WTC11 (cell line): ENCODE results near the gene SMARCB1. TPM values are rescaled to one million over a fixed set of nuclear protein-coding genes. Genes with fewer than 3 reads are reported as not detected.

Source experiments
- ATAC-seq: fragments of 200-7000 bp; cut with Tn5 transposase; 2 replicates; pipeline ENCODE4 v1.10.0; 2021; ENCODE audit warnings: mild to moderate bottlenecking, moderate library complexity
- CTCF ChIA-PET: fragments of 300-600 bp; sonication (Branson Sonifier 250); formaldehyde crosslinking; loops from one replicate; lab custom pipeline; 2021; ENCODE audit warnings: antibody characterized with exemption; lab: Charles Lee
- POLR2A ChIA-PET: fragments of 350-600 bp; sonication (Branson Sonifier 250); formaldehyde crosslinking; loops from one replicate; lab custom pipeline; 2021; ENCODE audit warnings: antibody characterized with exemption; lab: Charles Lee
- DNase-seq: peaks from one replicate; pipeline ENCODE4 v3.0.0; 2021; ENCODE audit warnings: low spot score
- H3K27ac Mint-ChIP-seq: 2 replicates; pipeline ENCODE4 v1.8.0; 2021; ENCODE audit warnings: mixed read lengths
- H3K27me3 Mint-ChIP-seq: 2 replicates; pipeline ENCODE4 v1.8.0; 2021; ENCODE audit warnings: low read depth, mild to moderate bottlenecking, moderate library complexity, mixed read lengths
- H3K36me3 Mint-ChIP-seq: 2 replicates; pipeline ENCODE4 v1.8.0; 2021; ENCODE audit warnings: mixed read lengths
- H3K4me1 Mint-ChIP-seq: 2 replicates; pipeline ENCODE4 v1.8.0; 2022; ENCODE audit warnings: mixed read lengths
- H3K4me3 Mint-ChIP-seq: 2 replicates; pipeline ENCODE4 v1.8.0; 2021; ENCODE audit warnings: mild to moderate bottlenecking, moderate library complexity, mixed read lengths
- H3K9me3 Mint-ChIP-seq: 2 replicates; pipeline ENCODE4 v1.8.0; 2021; ENCODE audit warnings: mixed read lengths
- ATF1 ChIP-seq: sonication (generic); formaldehyde crosslinking; IDR thresholded peaks from 2 replicates; pipeline ENCODE4 v1.8.1; 2023; ENCODE audit warnings: mild to moderate bottlenecking, moderate library complexity, missing genetic modification reagents
- CBFB ChIP-seq: sonication (generic); formaldehyde crosslinking; IDR thresholded peaks from 2 replicates; pipeline ENCODE4 v1.8.1; 2022; ENCODE audit warnings: mild to moderate bottlenecking, low read depth, missing genetic modification reagents
- CREM ChIP-seq: sonication (generic); formaldehyde crosslinking; IDR thresholded peaks from 2 replicates; pipeline ENCODE4 v1.8.1; 2022; ENCODE audit warnings: mild to moderate bottlenecking, missing genetic modification reagents, moderate library complexity
- FOXJ3 ChIP-seq: sonication (generic); formaldehyde crosslinking; IDR thresholded peaks from 2 replicates; pipeline ENCODE4 v1.9.0; 2021; ENCODE audit warnings: missing genetic modification reagents, mild to moderate bottlenecking, borderline replicate concordance
- FOXK1 ChIP-seq: sonication (generic); formaldehyde crosslinking; IDR thresholded peaks from 2 replicates; pipeline ENCODE4 v1.8.0; 2022; ENCODE audit warnings: mild to moderate bottlenecking, moderate library complexity, missing genetic modification reagents
- GABPB1 ChIP-seq: sonication (generic); formaldehyde crosslinking; IDR thresholded peaks from 2 replicates; pipeline ENCODE4 v1.8.1; 2023; ENCODE audit warnings: mild to moderate bottlenecking, missing genetic modification reagents
- HMGA2 ChIP-seq: fragments of 250-450 bp; sonication (Bioruptor Pico); IDR thresholded peaks from 2 replicates; pipeline ENCODE4 v1.4.0; 2021; ENCODE audit warnings: mild to moderate bottlenecking, moderate library complexity
- NFYB ChIP-seq: sonication (generic); formaldehyde crosslinking; conservative IDR thresholded peaks from 2 replicates; pipeline ENCODE4 v1.8.0; 2022; ENCODE audit warnings: low read depth, missing genetic modification reagents
- NR1H2 ChIP-seq: sonication (generic); formaldehyde crosslinking; IDR thresholded peaks from 2 replicates; pipeline ENCODE4 v1.9.0; 2021; ENCODE audit warnings: mild to moderate bottlenecking, moderate library complexity, missing genetic modification reagents
- ZNF423 ChIP-seq: fragments of 250-450 bp; sonication (Bioruptor Pico); IDR thresholded peaks from 2 replicates; pipeline ENCODE4 v2.1.2; 2022; ENCODE audit warnings: mild to moderate bottlenecking, moderate library complexity
- total RNA-seq: library from RNA; stranded (reverse); gene quantifications from 3 replicates; pipeline ENCODE4 v1.2.3, GENCODE V29; 2021
- TF ChIP-seq, protein P1 (sequence below): sonication (generic); formaldehyde crosslinking; IDR thresholded peaks from 2 replicates; pipeline ENCODE4 v1.8.1; 2023; ENCODE audit warnings: mild to moderate bottlenecking, moderate library complexity, missing genetic modification reagents
- TF ChIP-seq, protein P2 (sequence below): sonication (generic); formaldehyde crosslinking; IDR thresholded peaks from 2 replicates; pipeline ENCODE4 v1.8.1; 2022; ENCODE audit warnings: low read depth, mild to moderate bottlenecking, moderate library complexity, missing genetic modification reagents, borderline replicate concordance
- TF ChIP-seq, protein P3 (sequence below): fragments of 250-450 bp; sonication (Bioruptor Pico); IDR thresholded peaks from 2 replicates; pipeline ENCODE4 v2.1.2; 2022; ENCODE audit warnings: mild to moderate bottlenecking, moderate library complexity
- TF ChIP-seq, protein P4 (sequence below): sonication (generic); formaldehyde crosslinking; IDR thresholded peaks from 2 replicates; pipeline ENCODE4 v1.8.0; 2022; ENCODE audit warnings: mild to moderate bottlenecking, missing genetic modification reagents
- TF ChIP-seq, protein P5 (sequence below): fragments of 250-450 bp; sonication (Bioruptor Pico); IDR thresholded peaks from 2 replicates; pipeline ENCODE4 v1.9.0; 2021; ENCODE audit warnings: moderate library complexity, mild to moderate bottlenecking, inconsistent platforms, borderline replicate concordance
- TF ChIP-seq, protein P6 (sequence below): sonication (generic); formaldehyde crosslinking; conservative IDR thresholded peaks from 2 replicates; pipeline ENCODE4 v1.8.1; 2022; ENCODE audit warnings: mild to moderate bottlenecking, missing genetic modification reagents

SMARCB1 gene
- total RNA-seq, 1 experiment from 2014 or later: 135 TPM

DNA sequence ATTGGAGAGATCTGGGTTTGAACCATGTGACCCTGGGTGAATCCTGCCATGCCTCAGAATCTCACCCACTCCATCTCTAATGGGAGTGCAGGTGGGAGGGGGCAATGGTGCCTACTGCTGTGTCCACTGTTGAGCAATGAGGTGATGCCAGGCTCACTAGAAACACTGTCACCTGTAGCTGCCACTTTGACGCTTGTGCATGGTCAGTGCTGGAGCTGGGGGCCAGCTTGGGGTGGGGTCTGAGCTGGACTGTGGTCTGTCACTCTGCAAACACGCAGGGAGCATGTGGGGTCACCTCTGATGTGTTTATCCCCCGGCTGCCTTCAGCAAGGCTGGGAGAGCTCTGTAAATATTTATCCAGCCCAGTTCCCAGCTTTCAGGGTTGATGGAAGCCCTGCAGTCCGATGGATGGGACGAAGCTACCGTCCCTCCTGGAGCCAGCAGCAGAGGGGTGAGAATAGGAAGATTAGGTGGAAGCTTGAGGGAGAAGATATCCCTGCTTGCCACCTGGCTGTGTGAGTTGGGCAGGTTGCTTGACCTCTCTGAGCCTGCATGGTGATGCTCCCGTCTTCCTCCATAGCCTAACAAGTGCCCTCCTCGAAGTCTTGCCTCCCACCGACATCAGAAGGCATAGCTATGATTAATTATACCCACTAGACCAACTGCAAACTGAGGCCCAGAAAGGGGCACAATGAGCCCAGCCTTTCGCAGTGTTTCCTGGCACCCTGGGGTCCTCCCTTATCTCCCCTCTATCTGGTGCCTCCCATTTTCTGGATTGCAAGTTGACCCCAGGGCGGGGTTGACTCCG lies 12.4 kb upstream of the SMARCB1 start:
- CTCF ChIA-PET: interaction anchor here (1.2 to 1.9 kb wide), 3 partner anchors 14 to 83 kb away, joined by 3 to 10 read pairs (median 7); partner anchors contain the start of gene SLC2A11
- H3K4me3 Mint-ChIP-seq: peak overlapping the region; percentile 23; the same call in 1 of the 2 replicates

DNA sequence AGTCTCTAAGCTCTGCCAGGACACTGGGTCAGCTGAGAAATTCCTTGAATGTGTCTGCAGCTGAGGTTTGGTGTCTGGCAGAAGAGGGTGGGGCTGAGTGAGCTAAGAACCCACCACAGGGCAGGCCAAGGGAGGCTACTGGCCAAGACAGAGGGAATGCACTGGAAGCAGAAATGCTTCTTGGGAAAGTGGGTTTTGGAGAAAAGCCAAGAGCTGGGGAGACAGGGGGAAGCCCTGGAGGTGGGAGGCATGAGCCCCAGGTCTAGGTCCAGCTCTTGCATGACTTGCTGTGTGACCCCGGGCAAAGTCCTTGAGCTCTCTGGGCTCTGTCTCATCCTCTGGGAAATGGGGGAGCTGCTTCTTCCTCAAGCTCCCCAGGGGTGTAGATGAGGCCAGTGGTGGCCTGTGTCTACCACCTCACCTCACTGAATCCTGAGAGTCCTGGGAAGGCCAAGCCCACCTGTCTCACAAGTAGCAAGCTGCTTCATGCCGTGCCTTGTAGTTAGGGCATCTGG lies 11.8 kb upstream of the SMARCB1 start:
- H3K4me1 Mint-ChIP-seq: peaks cover 26% of the 10 kb centered on the region
- H3K36me3 Mint-ChIP-seq: no peaks in the 10 kb centered on the region
- no peak overlapping the region for H3K27ac Mint-ChIP-seq
- H3K4me3 Mint-ChIP-seq: peak overlapping the region; percentile 23; the same call in 1 of the 2 replicates
- ATAC-seq: no peak
- H3K27me3 Mint-ChIP-seq: peaks cover 27% of the 10 kb centered on the region
- CTCF ChIA-PET: interaction anchor here (1.2 to 1.9 kb wide), 3 partner anchors 13 to 83 kb away, joined by 3 to 10 read pairs (median 7); partner anchors contain the start of gene SLC2A11
- no peak for DNase-seq
- TF ChIP-seq ATF1 (CRISPR knock-in tag) (no peak), NFYB (CRISPR knock-in tag) (no peak), FOXJ3 (CRISPR knock-in tag) (no peak), ZNF423 (CRISPR knock-in tag) (no peak), CBFB (CRISPR knock-in tag) (no peak), HMGA2 (CRISPR knock-in tag) (no peak), CREM (no peak), NR1H2 (CRISPR knock-in tag) (no peak)
- TF ChIP-seq, protein P1, sequence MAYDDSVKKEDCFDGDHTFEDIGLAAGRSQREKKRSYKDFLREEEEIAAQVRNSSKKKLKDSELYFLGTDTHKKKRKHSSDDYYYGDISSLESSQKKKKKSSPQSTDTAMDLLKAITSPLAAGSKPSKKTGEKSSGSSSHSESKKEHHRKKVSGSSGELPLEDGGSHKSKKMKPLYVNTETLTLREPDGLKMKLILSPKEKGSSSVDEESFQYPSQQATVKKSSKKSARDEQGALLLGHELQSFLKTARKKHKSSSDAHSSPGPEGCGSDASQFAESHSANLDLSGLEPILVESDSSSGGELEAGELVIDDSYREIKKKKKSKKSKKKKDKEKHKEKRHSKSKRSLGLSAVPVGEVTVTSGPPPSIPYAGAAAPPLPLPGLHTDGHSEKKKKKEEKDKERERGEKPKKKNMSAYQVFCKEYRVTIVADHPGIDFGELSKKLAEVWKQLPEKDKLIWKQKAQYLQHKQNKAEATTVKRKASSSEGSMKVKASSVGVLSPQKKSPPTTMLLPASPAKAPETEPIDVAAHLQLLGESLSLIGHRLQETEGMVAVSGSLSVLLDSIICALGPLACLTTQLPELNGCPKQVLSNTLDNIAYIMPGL: no peak
- TF ChIP-seq, protein P2, sequence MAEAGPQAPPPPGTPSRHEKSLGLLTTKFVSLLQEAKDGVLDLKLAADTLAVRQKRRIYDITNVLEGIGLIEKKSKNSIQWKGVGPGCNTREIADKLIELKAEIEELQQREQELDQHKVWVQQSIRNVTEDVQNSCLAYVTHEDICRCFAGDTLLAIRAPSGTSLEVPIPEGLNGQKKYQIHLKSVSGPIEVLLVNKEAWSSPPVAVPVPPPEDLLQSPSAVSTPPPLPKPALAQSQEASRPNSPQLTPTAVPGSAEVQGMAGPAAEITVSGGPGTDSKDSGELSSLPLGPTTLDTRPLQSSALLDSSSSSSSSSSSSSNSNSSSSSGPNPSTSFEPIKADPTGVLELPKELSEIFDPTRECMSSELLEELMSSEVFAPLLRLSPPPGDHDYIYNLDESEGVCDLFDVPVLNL (CRISPR knock-in tag): no peak
- TF ChIP-seq, protein P3, sequence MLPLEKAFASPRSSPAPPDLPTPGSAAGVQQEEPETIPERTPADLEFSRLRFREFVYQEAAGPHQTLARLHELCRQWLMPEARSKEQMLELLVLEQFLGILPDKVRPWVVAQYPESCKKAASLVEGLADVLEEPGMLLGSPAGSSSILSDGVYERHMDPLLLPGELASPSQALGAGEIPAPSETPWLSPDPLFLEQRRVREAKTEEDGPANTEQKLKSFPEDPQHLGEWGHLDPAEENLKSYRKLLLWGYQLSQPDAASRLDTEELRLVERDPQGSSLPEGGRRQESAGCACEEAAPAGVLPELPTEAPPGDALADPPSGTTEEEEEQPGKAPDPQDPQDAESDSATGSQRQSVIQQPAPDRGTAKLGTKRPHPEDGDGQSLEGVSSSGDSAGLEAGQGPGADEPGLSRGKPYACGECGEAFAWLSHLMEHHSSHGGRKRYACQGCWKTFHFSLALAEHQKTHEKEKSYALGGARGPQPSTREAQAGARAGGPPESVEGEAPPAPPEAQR (CRISPR knock-in tag): no peak
- TF ChIP-seq, protein P4, sequence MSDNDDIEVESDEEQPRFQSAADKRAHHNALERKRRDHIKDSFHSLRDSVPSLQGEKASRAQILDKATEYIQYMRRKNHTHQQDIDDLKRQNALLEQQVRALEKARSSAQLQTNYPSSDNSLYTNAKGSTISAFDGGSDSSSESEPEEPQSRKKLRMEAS (CRISPR knock-in tag): no peak
- TF ChIP-seq, protein P5, sequence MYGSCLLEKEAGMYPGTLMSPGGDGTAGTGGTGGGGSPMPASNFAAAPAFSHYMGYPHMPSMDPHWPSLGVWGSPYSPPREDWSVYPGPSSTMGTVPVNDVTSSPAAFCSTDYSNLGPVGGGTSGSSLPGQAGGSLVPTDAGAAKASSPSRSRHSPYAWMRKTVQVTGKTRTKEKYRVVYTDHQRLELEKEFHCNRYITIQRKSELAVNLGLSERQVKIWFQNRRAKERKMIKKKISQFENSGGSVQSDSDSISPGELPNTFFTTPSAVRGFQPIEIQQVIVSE: no peak
- TF ChIP-seq, protein P6, sequence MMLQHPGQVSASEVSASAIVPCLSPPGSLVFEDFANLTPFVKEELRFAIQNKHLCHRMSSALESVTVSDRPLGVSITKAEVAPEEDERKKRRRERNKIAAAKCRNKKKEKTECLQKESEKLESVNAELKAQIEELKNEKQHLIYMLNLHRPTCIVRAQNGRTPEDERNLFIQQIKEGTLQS (CRISPR knock-in tag): no peak
- H3K9me3 Mint-ChIP-seq: no peaks in the 10 kb centered on the region
- POLR2A ChIA-PET: interaction anchor here (1.2 kb wide), 1 partner anchor 82 kb away, joined by 3 read pairs; the partner anchor contains the start of gene SLC2A11

More for the DNA sequence above, 12.4 kb upstream of the SMARCB1 start:
- H3K36me3 Mint-ChIP-seq: no peaks in the 10 kb centered on the region
- H3K4me1 Mint-ChIP-seq: peaks cover 30% of the 10 kb centered on the region
- no peak overlapping the region for H3K27ac Mint-ChIP-seq
- peaks cover 34% of the 10 kb centered on the region for H3K27me3 Mint-ChIP-seq
- POLR2A ChIA-PET: interaction anchor here (1.2 kb wide), 1 partner anchor 83 kb away, joined by 3 read pairs; the partner anchor contains the start of gene SLC2A11
- no peaks in the 10 kb centered on the region for H3K9me3 Mint-ChIP-seq
- ATAC-seq (no peak), DNase-seq (no peak)
- TF ChIP-seq FOXK1 (CRISPR knock-in tag) (no peak), GABPB1 (CRISPR knock-in tag) (peak; percentile 72)
